ACC112 (cell line): Measurements from ENCODE around the gene TEKT5.

ENCODE experiments used
- H2AFZ ChIP-seq: fragments of 200-600 bp; sonication (generic); one replicate; pipeline ENCODE4 v1.6.0; 2017; ENCODE audit warnings: antibody characterized with exemption, low read length; ENCODE audit not compliant: unreplicated experiment
- H3K27ac ChIP-seq: fragments of 200-600 bp; sonication (generic); 2 replicates; pipeline ENCODE4 v1.5.1; 2014; ENCODE audit warnings: low read depth, mild to moderate bottlenecking, antibody characterized with exemption, low read length, moderate library complexity
- H3K27me3 ChIP-seq: fragments of 200-600 bp; sonication (generic); 2 replicates; pipeline ENCODE4 v1.6.1; 2014; ENCODE audit warnings: mild to moderate bottlenecking, antibody characterized with exemption, low read length, moderate library complexity, mixed read lengths; ENCODE audit not compliant: insufficient read depth
- H3K36me3 ChIP-seq: fragments of 200-600 bp; sonication (generic); 2 replicates; pipeline ENCODE4 v1.6.1; 2016; ENCODE audit warnings: mild to moderate bottlenecking, antibody characterized with exemption, low read length, moderate library complexity, mixed read lengths; ENCODE audit not compliant: insufficient read depth
- H3K4me1 ChIP-seq: fragments of 200-600 bp; sonication (generic); one replicate; pipeline ENCODE4 v1.6.1; 2016; ENCODE audit warnings: low read length, mixed read lengths; ENCODE audit not compliant: insufficient read depth, unreplicated experiment, control insufficient read depth
- H3K4me3 ChIP-seq: fragments of 200-600 bp; sonication (generic); 2 replicates; pipeline ENCODE4 v1.5.1; 2014; ENCODE audit warnings: mild to moderate bottlenecking, low read depth, low read length
- H3K79me2 ChIP-seq: fragments of 200-600 bp; sonication (generic); one replicate; pipeline ENCODE4 v1.6.0; 2016; ENCODE audit warnings: low read length; ENCODE audit not compliant: control insufficient read depth, unreplicated experiment, insufficient read depth

Gene TEKT5

DNA sequence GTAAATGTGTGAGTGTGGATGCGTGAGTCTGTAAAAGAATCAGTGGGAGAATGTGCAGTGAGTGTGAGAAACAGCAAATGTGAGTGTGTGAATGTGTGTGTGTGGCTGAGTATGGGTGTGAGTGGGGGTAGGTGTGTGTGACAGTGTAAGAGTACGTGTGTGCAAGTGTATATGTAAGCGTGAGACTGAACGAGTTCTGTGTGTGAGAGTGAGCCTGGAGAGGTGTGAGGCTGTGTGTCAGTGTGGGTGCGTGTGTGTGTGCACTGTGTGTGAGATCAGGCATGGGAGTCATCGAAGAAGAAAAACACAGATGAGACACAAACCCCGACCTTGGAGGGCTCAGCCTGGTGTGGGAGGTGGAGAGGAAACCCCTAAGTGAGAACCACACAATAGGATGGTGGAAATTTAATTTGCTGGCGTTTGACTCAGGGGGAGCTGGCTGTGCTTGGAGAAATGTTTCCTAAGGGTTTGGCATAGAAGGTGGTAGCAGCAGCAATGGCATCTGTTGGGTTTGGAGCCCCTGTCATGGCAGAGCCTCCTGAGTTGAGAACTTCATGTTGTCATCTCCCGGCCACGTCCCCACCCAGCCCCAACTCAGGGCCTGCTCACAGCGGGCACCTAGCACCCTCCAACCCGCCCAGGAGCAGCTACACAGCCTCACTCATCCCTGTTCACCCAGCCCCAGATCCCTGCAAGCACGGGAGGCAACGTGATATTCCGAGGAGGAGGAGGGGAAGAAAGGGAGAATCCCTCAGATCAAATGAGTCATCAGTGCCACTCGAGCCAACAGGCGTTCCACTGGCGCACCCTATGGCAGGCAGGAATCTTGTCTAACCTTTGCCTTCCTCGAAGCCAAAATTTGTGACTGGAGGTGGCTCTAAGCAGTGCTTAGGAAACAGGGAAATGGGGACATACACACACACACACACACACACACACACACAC, 34.6 kb upstream of the TEKT5 start:
- H2AFZ ChIP-seq = no peak overlapping the region
- H3K4me1 ChIP-seq = peaks cover 3% of the 10 kb centered on the region
- no peaks in the 10 kb centered on the region for H3K36me3 ChIP-seq
- no peaks in the 10 kb centered on the region for H3K79me2 ChIP-seq
- no peak overlapping the region for H3K4me3 ChIP-seq
- H3K27me3 ChIP-seq = no peaks in the 10 kb centered on the region
- H3K27ac ChIP-seq = no peak overlapping the region

DNA sequence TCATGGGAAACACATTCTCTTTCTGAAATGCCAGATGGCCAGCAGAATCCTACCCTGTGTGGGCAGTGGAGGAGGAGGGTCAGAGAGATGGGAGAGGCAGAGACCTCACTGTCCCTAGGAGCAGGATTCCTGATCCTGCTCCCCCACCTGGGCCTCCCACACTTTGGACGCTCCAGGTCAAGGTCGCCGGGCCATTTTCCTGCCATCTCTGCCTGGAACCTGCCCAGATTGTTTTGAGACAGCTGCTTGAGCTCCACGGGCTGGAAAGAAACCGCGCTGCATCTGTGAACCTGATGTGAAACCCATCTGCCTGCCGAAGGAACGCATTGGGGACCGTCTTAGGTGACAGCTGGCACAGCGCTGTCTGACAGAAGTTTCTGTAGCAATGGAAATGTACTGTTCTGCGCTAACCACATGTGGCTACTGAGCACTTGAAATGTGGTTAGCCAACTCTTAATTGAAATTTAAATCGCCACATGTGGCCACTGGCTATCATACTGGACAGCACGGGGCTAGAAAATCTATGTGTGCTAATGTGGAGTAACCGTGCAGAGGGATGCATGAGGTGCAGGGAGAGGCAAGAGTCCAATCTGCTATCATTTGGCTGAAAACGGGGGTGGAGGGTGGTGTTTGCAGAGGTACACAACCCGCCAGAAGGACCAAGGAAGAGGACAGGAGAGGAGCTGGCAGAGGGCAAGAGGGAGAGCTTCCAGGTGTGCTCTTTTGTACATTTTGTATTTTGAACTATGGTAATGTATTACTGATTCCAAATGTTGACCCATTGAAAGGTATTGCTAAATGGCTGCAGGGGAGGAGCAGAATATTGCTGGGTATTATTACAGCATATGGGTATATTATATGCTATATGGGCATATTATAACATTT, 33.5 kb upstream of the TEKT5 start:
- H3K4me3 ChIP-seq = no peak overlapping the region
- H3K27me3 ChIP-seq = no peaks in the 10 kb centered on the region
- no peaks in the 10 kb centered on the region for H3K36me3 ChIP-seq
- no peak overlapping the region for H3K27ac ChIP-seq
- peaks cover 3% of the 10 kb centered on the region for H3K4me1 ChIP-seq
- no peaks in the 10 kb centered on the region for H3K79me2 ChIP-seq
- no peak overlapping the region for H2AFZ ChIP-seq

- Histone ChIP-seq H3K27ac (no peak overlapping the region), H2AFZ (no peak overlapping the region), H3K27me3 (peaks cover 5% of the 10 kb centered on the region; the same call in 1 of the 2 replicates)
These were observed 14.2 kb upstream of the TEKT5 start for GRCh38 chr16:10708969-10709368.

DNA sequence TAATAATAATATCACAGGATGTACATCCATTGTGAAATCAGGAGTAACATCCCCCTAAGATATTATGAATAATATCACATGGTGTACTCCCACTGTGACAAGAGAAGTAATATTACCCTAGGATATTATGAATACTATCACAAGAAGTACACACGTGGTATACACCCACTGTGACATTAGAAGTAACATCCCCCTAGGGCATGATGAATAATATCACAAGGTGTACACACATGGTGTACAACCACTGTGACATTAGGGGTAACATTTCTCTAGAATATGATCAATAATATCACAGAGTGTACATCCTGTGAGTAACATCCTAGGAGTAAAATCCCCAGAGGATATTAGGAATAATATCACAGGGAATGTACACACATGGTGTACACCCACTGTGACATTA, 5.0 kb upstream of the TEKT5 start:
- Histone ChIP-seq H3K4me3 (no peak overlapping the region), H2AFZ (no peak overlapping the region), H3K36me3 (no peaks in the 10 kb centered on the region), H3K4me1 (no peaks in the 10 kb centered on the region), H3K27ac (no peak overlapping the region), H3K27me3 (peaks cover 10% of the 10 kb centered on the region; the same call in 1 of the 2 replicates), H3K79me2 (no peaks in the 10 kb centered on the region)

More at GRCh38 chr16:10708969-10709368, 14.2 kb upstream of the TEKT5 start:
- Histone ChIP-seq H3K4me3 (no peak overlapping the region), H3K36me3 (no peaks in the 10 kb centered on the region), H3K79me2 (no peaks in the 10 kb centered on the region), H3K4me1 (no peaks in the 10 kb centered on the region)

DNA sequence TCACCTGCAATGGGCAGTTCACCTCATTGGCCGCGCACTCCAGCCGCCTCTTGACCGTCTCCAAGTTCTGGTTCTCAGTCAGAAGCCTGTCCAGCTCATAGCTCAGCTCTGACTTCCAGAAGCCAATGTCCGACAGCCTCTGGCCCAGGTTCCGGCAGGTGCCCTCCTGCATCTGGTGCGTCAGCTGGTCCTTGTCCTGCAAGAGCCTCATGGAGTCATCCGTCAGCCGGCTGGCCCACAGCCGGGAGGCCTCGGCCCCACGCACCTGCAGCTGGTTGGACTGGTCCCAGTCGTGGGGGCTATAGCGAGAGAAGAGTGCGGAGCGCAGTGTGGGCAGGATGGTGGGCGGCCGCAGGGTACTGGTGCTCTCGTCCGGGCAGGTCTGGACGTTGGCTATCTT, 424 bp downstream of the TEKT5 start:
- no peaks in the 10 kb centered on the region for H3K36me3 ChIP-seq
- H3K79me2 ChIP-seq = no peaks in the 10 kb centered on the region
- no peak overlapping the region for H2AFZ ChIP-seq
- no peak overlapping the region for H3K27ac ChIP-seq
- H3K4me3 ChIP-seq = no peak overlapping the region
- peaks cover 34% of the 10 kb centered on the region for H3K27me3 ChIP-seq
- H3K4me1 ChIP-seq = no peaks in the 10 kb centered on the region

- Histone ChIP-seq H3K4me3 (no peak overlapping the region), H3K27me3 (peaks cover 34% of the 10 kb centered on the region), H3K36me3 (no peaks in the 10 kb centered on the region), H3K4me1 (no peaks in the 10 kb centered on the region), H2AFZ (no peak overlapping the region), H3K27ac (no peak overlapping the region), H3K79me2 (no peaks in the 10 kb centered on the region)
These were observed 841 bp downstream of the TEKT5 start for GRCh38 chr16:10693889-10694288.

DNA sequence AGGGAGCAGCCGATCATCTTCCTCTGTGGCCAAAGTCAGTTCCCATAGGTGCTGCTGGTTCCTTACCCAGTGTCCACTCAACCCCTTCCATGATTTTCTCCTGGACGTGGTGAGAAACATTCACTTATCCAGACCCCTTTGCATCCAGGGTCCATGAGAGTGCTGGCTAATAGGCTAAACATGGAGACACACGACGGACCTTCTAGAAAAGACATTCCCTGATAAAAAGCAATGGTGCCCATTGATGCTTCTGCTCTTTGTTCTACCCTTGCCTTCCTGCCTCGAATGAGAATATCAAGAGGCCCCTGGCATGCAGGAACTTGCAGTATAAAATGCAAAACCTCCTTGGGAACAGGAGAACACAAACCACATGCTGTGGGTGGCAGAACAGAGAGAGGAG, 2.3 kb downstream of the TEKT5 start:
- no peak overlapping the region for H3K4me3 ChIP-seq
- H3K36me3 ChIP-seq = no peaks in the 10 kb centered on the region
- no peak overlapping the region for H3K27ac ChIP-seq
- no peaks in the 10 kb centered on the region for H3K79me2 ChIP-seq
- H3K27me3 ChIP-seq = peaks cover 41% of the 10 kb centered on the region
- H3K4me1 ChIP-seq = no peaks in the 10 kb centered on the region
- H2AFZ ChIP-seq = no peak overlapping the region

- Histone ChIP-seq H3K36me3 (no peaks in the 10 kb centered on the region), H3K79me2 (no peaks in the 10 kb centered on the region), H3K27me3 (peaks cover 42% of the 10 kb centered on the region), H3K4me3 (no peak overlapping the region), H3K4me1 (no peaks in the 10 kb centered on the region), H2AFZ (no peak overlapping the region), H3K27ac (no peak overlapping the region)
These were observed 6.0 kb downstream of the TEKT5 start for GRCh38 chr16:10688726-10689125.

DNA sequence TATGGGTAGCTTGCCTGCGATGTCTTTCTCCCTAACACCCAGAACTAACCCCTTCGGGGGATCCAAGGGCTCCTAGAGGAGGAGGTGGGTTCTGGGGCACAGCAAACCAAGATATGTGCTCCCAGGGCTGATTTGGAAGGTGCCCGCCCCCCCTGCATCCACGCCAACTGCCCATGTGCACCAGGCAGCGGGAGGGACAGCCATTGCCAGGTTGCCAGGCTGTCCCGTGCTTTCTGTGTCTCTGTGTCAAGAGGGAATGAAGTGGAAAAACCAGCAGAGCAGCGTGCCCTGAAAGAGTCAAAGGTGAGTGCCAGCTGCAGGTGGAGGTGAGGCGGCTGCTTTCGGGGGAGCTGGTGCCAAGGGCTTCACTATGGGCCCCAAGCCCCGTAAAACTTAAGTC, 6.4 kb downstream of the TEKT5 start:
- H3K4me3 ChIP-seq = no peak overlapping the region
- no peaks in the 10 kb centered on the region for H3K4me1 ChIP-seq
- peaks cover 42% of the 10 kb centered on the region for H3K27me3 ChIP-seq
- no peaks in the 10 kb centered on the region for H3K36me3 ChIP-seq
- no peaks in the 10 kb centered on the region for H3K79me2 ChIP-seq
- no peak overlapping the region for H2AFZ ChIP-seq
- H3K27ac ChIP-seq = no peak overlapping the region

DNA sequence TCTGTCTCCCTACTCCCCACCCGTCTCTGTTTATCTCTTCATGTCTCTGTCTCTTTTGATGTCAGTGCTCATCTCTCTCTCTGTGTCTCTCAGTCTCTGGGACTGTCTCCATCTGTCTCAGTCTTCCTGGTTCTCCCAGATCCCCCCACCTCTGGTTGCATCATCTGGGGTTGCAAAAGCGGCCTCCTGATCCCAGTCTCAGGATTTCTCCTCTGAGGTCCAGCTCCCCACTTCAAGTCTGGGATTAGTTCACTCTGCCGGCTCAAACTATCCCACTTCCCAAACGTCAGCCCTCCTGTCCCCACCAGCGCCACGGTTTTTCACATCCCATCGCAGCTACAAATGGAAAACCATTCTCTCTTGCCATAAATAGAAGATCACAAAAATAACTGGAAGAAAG, 9.0 kb downstream of the TEKT5 start:
- no peak overlapping the region for H3K4me3 ChIP-seq
- H3K36me3 ChIP-seq = no peaks in the 10 kb centered on the region
- H3K27me3 ChIP-seq = peaks cover 46% of the 10 kb centered on the region
- no peaks in the 10 kb centered on the region for H3K79me2 ChIP-seq
- no peaks in the 10 kb centered on the region for H3K4me1 ChIP-seq
- H3K27ac ChIP-seq = no peak overlapping the region
- no peak overlapping the region for H2AFZ ChIP-seq
